GM12875 (cell line): ENCODE data around the gene EPG5.

Source experiments
- H3K4me3 ChIP-seq: one replicate; pipeline ENCODE4 v1.5.1; 2011; ENCODE audit warnings: low read depth, low read length, control low read depth
- TF ChIP-seq, protein P1 (sequence below): IDR thresholded peaks from 2 replicates; pipeline ENCODE4 v1.5.1; 2011; ENCODE audit warnings: low read depth, mild to moderate bottlenecking, control low read depth, inconsistent platforms, low read length, moderate library complexity, borderline replicate concordance; ENCODE audit not compliant: insufficient read depth

EPG5 gene

DNA sequence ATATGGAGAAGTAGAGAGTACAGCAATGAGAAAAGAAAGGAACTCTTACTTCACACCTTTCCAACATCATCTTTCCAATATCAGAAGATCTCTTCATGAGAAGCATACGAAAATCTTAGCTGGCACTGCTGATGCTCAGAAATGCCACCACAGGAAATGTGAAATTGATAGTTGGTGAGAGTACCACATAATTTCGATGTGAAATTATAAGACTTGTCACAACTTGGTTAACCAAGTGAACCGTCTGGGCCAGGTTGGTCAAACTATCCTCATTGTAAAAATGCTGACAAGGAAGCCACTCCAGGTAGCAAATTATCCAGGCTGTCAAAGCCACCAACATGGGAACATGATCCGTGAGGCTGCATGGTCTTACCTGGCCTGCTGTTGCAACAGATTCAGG is 66.5 kb downstream of the EPG5 start:
- no peak overlapping the region for H3K4me3 ChIP-seq
- TF ChIP-seq, protein P1, sequence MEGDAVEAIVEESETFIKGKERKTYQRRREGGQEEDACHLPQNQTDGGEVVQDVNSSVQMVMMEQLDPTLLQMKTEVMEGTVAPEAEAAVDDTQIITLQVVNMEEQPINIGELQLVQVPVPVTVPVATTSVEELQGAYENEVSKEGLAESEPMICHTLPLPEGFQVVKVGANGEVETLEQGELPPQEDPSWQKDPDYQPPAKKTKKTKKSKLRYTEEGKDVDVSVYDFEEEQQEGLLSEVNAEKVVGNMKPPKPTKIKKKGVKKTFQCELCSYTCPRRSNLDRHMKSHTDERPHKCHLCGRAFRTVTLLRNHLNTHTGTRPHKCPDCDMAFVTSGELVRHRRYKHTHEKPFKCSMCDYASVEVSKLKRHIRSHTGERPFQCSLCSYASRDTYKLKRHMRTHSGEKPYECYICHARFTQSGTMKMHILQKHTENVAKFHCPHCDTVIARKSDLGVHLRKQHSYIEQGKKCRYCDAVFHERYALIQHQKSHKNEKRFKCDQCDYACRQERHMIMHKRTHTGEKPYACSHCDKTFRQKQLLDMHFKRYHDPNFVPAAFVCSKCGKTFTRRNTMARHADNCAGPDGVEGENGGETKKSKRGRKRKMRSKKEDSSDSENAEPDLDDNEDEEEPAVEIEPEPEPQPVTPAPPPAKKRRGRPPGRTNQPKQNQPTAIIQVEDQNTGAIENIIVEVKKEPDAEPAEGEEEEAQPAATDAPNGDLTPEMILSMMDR = no peak

DNA sequence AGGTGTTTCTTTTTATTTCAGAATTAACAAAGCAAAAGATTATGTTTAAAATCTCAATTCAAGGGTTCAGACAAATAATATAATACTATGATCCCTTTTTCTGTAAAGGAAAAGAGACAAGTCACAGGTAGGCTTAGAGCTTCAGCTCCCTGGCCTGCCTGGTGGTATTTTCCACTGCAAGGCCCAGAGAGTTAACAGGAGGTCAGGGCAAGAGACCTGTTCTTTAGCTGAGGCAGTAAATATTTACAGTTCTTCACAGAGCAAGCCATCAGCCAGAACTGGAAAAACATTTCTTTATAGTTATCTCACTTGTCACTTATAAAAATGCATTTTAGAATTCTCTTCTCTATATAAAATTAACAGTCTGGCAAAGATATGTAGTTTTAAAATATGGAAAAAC is 70.1 kb downstream of the EPG5 start:
- no peak overlapping the region for H3K4me3 ChIP-seq
- TF ChIP-seq, protein P1 = no peak

DNA sequence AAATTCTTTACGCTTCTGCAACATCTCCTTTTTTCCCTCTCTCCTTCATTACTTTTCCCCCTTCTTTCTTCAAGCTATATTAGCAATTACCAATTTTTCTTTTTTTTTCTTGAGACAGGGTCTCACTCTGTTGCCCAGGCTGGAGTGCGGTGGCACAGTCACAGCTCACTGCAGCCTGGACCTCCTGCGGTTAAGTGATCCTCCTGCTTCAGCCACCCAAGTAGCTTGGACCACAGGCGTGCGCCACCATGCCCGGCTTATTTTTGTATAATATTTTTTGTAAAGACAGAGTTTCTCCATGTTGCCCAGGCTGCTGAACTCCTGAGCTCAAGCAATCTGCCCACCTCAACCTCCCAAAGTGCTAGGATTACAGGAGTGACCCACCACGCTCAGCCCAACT is 70.7 kb downstream of the EPG5 start:
- TF ChIP-seq, protein P1 = no peak
- no peak overlapping the region for H3K4me3 ChIP-seq

DNA sequence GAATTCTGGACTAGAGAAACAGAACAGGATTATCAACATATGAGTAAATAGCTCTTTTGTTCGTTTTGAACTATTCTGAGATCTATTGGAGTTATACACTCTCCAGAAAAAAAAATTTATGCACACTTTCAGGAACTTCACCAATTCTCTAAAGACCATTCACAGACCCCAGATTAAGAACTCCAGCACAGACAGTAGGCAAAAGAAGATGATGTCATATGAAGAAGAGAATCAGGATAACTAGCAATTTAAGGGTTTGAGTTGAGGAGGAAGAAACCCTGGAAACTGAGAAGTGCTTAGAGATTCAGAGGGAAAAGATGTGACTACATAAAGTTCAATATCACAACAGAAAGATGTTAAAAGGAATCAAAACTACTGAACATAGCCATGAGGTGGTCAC is 71.8 kb downstream of the EPG5 start:
- TF ChIP-seq, protein P1 = no peak
- no peak overlapping the region for H3K4me3 ChIP-seq

DNA sequence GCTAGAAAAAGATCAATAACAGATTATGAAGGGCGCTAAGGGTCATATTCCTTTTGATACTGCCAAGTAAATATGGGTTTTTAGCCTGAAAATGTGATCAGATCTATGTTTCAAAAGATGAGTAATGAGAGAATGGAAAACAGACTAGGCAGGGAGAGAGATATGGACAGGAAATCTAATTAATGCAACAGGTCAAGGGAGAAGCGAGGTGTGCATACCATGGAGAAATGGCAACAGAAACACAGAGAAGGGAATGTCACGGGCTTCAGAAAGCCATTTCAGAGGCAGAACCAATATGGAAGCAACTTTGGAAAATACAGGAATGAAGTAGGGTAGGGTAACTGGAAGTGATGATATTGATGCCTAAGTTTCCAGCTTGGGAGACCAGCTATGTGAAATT is 72.3 kb downstream of the EPG5 start:
- H3K4me3 ChIP-seq = no peak overlapping the region
- TF ChIP-seq, protein P1 = no peak

DNA sequence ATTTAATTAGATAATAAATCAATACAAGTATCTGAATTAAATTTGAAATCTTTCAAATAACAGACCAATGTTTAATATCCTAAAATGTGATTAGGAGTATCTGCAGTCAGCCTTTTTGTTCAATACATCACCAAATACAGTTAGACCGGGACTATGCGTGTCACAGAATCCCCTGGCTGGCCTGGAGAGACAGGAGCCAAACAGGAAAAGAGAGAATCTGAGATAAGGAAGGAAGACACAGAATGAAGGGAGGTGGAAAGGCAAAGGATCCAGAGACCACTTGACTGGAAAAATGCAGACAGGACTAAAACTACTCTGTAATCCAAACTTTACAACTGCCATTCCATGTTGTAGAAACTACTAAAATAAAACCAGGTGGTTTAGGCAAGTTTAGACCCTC is 75.3 kb downstream of the EPG5 start:
- TF ChIP-seq, protein P1 = no peak
- no peak overlapping the region for H3K4me3 ChIP-seq

DNA sequence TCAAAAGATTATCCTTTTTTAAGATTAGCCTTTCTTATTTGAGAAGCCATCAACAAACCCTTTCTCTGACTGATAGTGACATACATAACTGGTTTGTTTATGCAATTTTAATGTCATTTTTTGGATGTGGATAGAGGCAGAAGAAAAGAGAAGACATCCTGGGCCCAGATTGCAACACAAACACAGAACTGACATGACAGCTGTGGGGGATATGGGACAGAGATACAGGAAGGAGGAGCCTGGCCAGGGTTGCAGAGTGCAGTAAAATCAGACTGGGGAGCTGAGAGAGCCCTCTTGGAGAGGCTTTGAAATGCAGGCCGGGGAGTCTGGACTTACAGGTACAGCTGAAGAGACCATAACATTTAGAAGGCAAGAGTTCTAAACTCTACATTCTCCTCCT is 76.5 kb downstream of the EPG5 start:
- TF ChIP-seq, protein P1 = no peak
- no peak overlapping the region for H3K4me3 ChIP-seq
